Smooth muscle cell (in vitro differentiated cells): Measurements from ENCODE around the gene KLHL29. TPM values are rescaled to one million over a fixed set of nuclear protein-coding genes. Genes with fewer than 3 reads are reported as not detected.

Source experiments
- DNase-seq: peaks from one replicate; lab custom pipeline; 2025; ENCODE audit not compliant: unreplicated experiment; lab: John Stamatoyannopoulos, UW
- H2AFZ ChIP-seq: fragments of 200-600 bp; sonication (generic); 2 replicates; pipeline ENCODE4 v1.6.0; 2016; ENCODE audit warnings: antibody characterized with exemption, low read depth, mild to moderate bottlenecking
- H3F3A ChIP-seq: fragments of 200-600 bp; sonication (generic); 2 replicates; pipeline ENCODE4 v1.6.0; 2017; ENCODE audit warnings: antibody characterized with exemption, low read depth
- H3K27ac ChIP-seq: fragments of 200-600 bp; sonication (generic); 2 replicates; pipeline ENCODE4 v1.5.1; 2016; ENCODE audit warnings: low read depth, mild to moderate bottlenecking
- H3K27me3 ChIP-seq: fragments of 200-600 bp; sonication (generic); 2 replicates; pipeline ENCODE4 v1.6.1; 2016; ENCODE audit warnings: low read depth, mild to moderate bottlenecking
- H3K36me3 ChIP-seq: fragments of 200-600 bp; sonication (generic); 2 replicates; pipeline ENCODE4 v1.5.1; 2016; ENCODE audit warnings: low read depth
- H3K4me1 ChIP-seq: fragments of 200-600 bp; sonication (generic); 2 replicates; pipeline ENCODE4 v1.5.1; 2016; ENCODE audit warnings: low read depth
- H3K4me2 ChIP-seq: fragments of 200-600 bp; sonication (generic); 2 replicates; pipeline ENCODE4 v1.6.0; 2016; ENCODE audit warnings: mild to moderate bottlenecking
- H3K4me3 ChIP-seq: fragments of 200-600 bp; sonication (generic); 2 replicates; pipeline ENCODE4 v1.5.1; 2016; ENCODE audit warnings: mild to moderate bottlenecking
- H3K79me2 ChIP-seq: fragments of 200-600 bp; sonication (generic); 2 replicates; pipeline ENCODE4 v1.6.0; 2016; ENCODE audit warnings: low read depth, mild to moderate bottlenecking
- H3K9ac ChIP-seq: fragments of 200-600 bp; sonication (generic); 2 replicates; pipeline ENCODE4 v1.6.0; 2016; ENCODE audit warnings: low read depth
- H3K9me3 ChIP-seq: fragments of 200-600 bp; sonication (generic); replicated peaks from 2 replicates; pipeline ENCODE4 v1.5.1; 2016; ENCODE audit warnings: low read depth
- H4K20me1 ChIP-seq: fragments of 200-600 bp; sonication (generic); 2 replicates; pipeline ENCODE4 v1.6.0; 2016; ENCODE audit warnings: low read depth
- WGBS: methylation state at CpG from one replicate; pipeline ENCODE4 v1.1.7; 2016; ENCODE audit warnings: low lambda C conversion rate; 5-methylcytosine and 5-hydroxymethylcytosine counted together
- polyA plus RNA-seq: library from polyadenylated mRNA; unstranded; fragments of >200 nt; fragmentation: Nextera tagmentation; extraction: Ambion mirVana; gene quantifications from 2 replicates; pipeline ENCODE4 v1.2.1, GENCODE V29; 2016
- total RNA-seq: library from RNA; depleted of rRNA; stranded (reverse); fragments of >200 nt; gene quantifications from 2 replicates; pipeline ENCODE4 v1.2.3, GENCODE V29; 2014
- TF ChIP-seq, protein P1 (sequence below): fragments of 200-600 bp; sonication (generic); IDR thresholded peaks from 2 replicates; pipeline ENCODE4 v1.5.1; 2017; ENCODE audit warnings: borderline replicate concordance, mild to moderate bottlenecking, antibody characterized with exemption; ENCODE audit not compliant: insufficient read depth, poor library complexity, severe bottlenecking

KLHL29 gene
- total and polyA plus RNA-seq, 2 experiments from 2014 or later: 3.1 to 6.6 TPM

DNA sequence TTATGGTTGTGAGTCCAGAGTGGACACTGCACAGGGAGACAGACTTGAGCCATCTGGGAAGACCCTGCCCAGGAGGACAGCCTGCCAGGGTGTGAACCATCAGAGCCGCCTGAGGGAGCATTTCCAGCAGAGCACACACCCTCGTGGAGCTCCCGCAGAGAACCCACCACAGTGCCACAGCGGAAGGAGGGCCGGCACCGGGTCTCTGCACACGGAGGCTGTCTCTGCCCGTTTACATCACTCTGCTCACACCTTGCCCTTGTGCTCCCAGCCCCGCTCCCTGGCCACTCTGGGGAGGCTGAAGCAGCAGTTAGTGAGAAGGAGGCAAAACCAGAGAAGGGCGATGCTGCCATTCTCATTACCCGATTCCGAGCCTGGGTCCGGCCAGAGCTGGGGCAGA lies 161.9 kb downstream of the KLHL29 start:
- Histone ChIP-seq H3K36me3 (no peaks in the 10 kb centered on the region), H3K4me3 (no peak overlapping the region), H3K9ac (no peak overlapping the region), H4K20me1 (peaks cover 22% of the 10 kb centered on the region), H3K27ac (no peak overlapping the region), H3K4me2 (no peak overlapping the region), H3F3A (peaks cover 3% of the 10 kb centered on the region), H2AFZ (no peak overlapping the region), H3K4me1 (peaks cover 17% of the 10 kb centered on the region), H3K9me3 (no peaks in the 10 kb centered on the region), H3K27me3 (no peaks in the 10 kb centered on the region), H3K79me2 (no peaks in the 10 kb centered on the region)
- TF ChIP-seq, protein P1, sequence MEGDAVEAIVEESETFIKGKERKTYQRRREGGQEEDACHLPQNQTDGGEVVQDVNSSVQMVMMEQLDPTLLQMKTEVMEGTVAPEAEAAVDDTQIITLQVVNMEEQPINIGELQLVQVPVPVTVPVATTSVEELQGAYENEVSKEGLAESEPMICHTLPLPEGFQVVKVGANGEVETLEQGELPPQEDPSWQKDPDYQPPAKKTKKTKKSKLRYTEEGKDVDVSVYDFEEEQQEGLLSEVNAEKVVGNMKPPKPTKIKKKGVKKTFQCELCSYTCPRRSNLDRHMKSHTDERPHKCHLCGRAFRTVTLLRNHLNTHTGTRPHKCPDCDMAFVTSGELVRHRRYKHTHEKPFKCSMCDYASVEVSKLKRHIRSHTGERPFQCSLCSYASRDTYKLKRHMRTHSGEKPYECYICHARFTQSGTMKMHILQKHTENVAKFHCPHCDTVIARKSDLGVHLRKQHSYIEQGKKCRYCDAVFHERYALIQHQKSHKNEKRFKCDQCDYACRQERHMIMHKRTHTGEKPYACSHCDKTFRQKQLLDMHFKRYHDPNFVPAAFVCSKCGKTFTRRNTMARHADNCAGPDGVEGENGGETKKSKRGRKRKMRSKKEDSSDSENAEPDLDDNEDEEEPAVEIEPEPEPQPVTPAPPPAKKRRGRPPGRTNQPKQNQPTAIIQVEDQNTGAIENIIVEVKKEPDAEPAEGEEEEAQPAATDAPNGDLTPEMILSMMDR: no peak
- WGBS: 94% methylated on average over 13 of the region's 13 CpGs
- no peak for DNase-seq

DNA sequence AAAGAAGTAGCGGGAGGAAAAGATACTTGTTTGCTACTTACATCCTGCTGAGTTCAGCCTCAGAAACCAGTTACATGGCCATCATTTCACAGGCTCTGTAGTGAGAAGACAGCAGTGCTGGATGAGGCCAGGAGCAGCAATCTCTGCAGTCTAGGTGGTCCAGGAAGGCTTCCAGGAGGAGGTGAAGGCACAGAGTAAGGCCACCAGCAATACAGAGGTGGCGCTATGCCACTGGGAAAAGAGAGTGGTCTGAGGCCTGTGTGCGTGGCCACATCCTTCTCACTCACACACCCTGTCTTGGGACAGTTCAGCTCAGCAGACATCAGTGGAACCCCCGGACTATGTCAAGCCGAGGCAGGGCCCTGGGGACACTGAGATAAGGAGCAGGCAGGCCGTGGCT lies 162.7 kb downstream of the KLHL29 start:
- Histone ChIP-seq H3K4me2 (no peak overlapping the region), H4K20me1 (peaks cover 16% of the 10 kb centered on the region), H3K9me3 (no peaks in the 10 kb centered on the region), H3K27me3 (no peaks in the 10 kb centered on the region), H3F3A (peaks cover 3% of the 10 kb centered on the region), H3K27ac (no peak overlapping the region), H3K79me2 (no peaks in the 10 kb centered on the region), H3K4me1 (peaks cover 10% of the 10 kb centered on the region), H3K9ac (no peak overlapping the region), H3K36me3 (no peaks in the 10 kb centered on the region), H2AFZ (no peak overlapping the region), H3K4me3 (no peak overlapping the region)
- TF ChIP-seq, protein P1: no peak
- WGBS: 85% methylated on average over 6 of the region's 6 CpGs
- DNase-seq: no peak

DNA sequence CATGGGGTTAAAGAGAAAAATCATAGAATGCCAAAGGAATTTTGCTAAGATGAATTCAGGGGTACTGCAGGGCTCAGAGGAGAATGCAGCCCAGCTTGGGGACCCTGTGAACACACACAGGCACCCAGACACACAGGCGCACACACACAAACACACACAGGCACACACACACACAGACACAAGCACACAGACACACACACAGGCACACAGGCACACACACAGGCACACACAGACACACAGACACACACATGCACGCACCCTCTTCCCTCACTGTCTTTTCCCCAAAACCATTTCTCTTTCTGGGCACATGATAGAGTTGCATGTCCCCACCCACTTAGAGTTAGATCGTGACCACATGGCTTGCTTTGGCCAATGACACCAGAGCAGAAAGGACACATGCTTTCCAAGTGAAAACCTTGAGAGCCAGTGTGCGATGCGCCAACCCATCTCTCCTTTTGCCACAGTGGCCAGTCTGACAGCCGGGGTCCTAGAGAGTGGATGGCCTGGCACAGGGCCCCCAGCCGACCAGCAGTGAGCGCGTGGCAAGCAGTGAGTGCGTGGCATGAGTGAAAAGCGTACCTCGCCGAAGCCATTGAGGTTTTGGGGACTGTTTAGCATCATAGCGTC lies 163.3 kb downstream of the KLHL29 start:
- Histone ChIP-seq H3K27me3 (no peaks in the 10 kb centered on the region), H3K9ac (no peak overlapping the region), H3F3A (no peaks in the 10 kb centered on the region), H4K20me1 (peaks cover 16% of the 10 kb centered on the region), H3K4me3 (no peak overlapping the region), H3K4me1 (peaks cover 10% of the 10 kb centered on the region), H3K4me2 (no peak overlapping the region), H3K27ac (no peak overlapping the region), H3K79me2 (no peaks in the 10 kb centered on the region), H3K9me3 (no peaks in the 10 kb centered on the region), H3K36me3 (no peaks in the 10 kb centered on the region), H2AFZ (no peak overlapping the region)
- TF ChIP-seq, protein P1: no peak
- 98% methylated on average over 14 of the region's 14 CpGs for WGBS
- no peak for DNase-seq

DNA sequence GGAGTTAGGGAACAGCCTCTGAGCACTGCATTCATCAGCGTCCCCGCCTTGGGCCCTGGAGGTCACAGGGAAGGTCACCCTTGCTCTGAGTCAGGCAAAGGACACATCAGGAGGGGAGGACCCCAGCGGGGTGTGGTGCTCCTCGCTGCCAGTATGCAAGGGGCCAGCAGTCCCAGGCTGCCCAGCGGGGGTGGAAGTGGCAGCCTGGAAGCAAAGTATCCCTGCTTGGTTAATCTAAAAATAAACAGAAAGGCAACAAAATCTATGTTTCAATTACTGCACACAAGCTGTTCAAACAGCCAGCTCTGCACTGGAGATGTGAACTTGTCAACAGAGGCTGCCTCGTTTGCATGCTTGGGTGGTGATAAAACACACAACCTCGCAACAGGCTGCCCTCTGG lies 164.1 kb downstream of the KLHL29 start:
- 43% methylated on average over 7 of the region's 7 CpGs for WGBS
- Histone ChIP-seq H3K9ac (no peak overlapping the region), H3K4me2 (peak overlapping the region; percentile 35), H3K36me3 (no peaks in the 10 kb centered on the region), H3K9me3 (no peaks in the 10 kb centered on the region), H3K27ac (no peak overlapping the region), H3F3A (no peaks in the 10 kb centered on the region), H3K4me1 (peaks cover 10% of the 10 kb centered on the region), H2AFZ (no peak overlapping the region), H3K79me2 (no peaks in the 10 kb centered on the region), H3K4me3 (no peak overlapping the region), H4K20me1 (peaks cover 16% of the 10 kb centered on the region), H3K27me3 (no peaks in the 10 kb centered on the region)
- DNase-seq: no peak
- TF ChIP-seq, protein P1: no peak
